GM18505 (cell line): Measurements from ENCODE around the gene PEX7.
"Not testable (repeated sequence)": the region's sequence is repeated elsewhere in the genome, so short reads cannot be mapped to it uniquely, and the experiment has no call there.

Experiments
- ATAC-seq: cut with Tn5 transposase; IDR thresholded peaks from one replicate; pipeline ENCODE4 v1.9.1; 2021; ENCODE audit not compliant: unreplicated experiment
- POLR2A ChIP-seq: IDR thresholded peaks from 4 replicates; pipeline ENCODE4 v1.6.1; 2011; ENCODE audit warnings: borderline replicate concordance; ENCODE audit not compliant: insufficient read depth, insufficient read length; ENCODE audit errors: extremely low read depth

PEX7 gene

DNA sequence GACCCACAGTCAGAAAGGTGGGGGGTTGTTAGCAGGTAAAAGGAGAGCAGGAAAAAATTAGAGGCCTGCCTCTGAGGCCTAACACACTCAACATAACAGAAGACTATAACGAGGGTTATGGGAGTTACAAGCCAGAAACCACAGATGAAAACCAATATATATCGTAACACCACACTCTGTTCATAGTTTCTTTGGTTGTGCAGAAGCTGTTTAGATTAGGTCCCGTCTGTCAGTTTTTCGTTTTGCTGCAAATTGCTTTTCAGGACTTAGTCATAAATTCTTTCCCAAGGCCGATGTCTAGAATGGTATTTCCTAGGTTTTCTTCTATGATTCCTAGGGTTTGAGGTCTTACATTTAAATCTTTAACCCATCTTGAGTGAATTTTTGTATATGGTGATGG lies 26.4 kb upstream of the PEX7 start:
- TF ChIP-seq POLR2A = no peak
- no peak for ATAC-seq

DNA sequence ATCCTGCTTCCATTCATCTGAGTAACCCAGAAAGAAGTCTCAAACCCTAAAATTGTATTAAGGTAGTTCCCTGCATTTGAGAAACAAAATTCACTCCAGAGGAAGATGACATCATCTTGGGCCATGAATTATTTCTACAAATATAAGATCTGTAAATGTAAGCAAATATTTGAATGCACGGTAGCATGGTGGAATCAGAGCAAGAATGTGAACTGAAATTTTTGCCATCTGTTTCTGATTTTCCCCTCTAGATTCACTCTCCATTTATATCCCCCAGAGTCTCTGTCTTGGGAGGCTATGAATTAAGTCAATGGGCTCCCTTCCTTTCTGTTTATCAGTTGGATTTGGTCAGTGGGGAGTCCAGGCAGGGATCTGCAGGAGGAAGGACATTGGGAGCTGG lies 24.3 kb upstream of the PEX7 start:
- no peak for TF ChIP-seq POLR2A
- ATAC-seq = no peak

- ATAC-seq = no peak
- no peak for TF ChIP-seq POLR2A
Observed at GRCh38 chr6:136801581-136801980, 20.8 kb upstream of the PEX7 start.

DNA sequence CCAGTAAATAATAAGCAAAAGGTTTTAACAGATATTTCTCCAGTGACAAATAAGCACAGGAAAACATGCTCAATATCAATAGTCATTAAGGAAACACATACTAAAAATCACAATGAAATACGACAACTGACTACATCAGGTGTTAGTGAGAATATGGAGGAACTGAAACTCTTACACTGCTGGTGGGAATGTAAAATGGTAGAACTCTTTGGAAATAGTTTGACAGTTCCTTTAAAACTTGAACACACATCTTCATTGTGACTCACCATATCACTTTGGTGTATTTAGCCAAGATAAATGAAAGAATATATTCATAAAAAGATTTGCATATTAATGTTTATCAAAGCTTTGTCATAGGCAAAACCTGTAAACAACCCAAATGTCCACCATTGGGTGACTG lies 18.8 kb upstream of the PEX7 start:
- no peak for TF ChIP-seq POLR2A
- no peak for ATAC-seq

GRCh38 chr6:136809091-136809860 lies 13.1 kb upstream of the PEX7 start:
- no peak for ATAC-seq
- TF ChIP-seq POLR2A = no peak

GRCh38 chr6:136811272-136811671 lies 11.1 kb upstream of the PEX7 start:
- no peak for TF ChIP-seq POLR2A
- no peak for ATAC-seq

DNA sequence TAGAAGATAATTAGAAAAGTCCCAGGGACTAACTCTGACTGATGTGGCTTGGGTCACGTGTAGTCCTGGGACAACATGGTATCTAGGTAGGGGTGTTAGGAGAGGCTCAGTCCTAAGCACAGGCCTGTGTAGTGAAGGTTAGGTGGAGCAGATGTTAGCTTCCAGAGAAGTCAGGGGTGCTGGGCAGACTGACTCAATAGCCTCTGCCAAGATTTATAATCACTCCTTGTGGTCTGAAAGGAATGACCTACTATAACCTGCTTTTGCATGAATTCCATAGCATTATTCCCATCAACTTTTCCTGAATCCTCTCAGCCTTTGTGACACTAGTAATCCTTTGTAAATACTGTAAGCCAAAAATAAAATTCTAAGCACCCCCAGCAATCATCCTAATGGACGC lies 10.2 kb upstream of the PEX7 start:
- no peak for TF ChIP-seq POLR2A
- no peak for ATAC-seq

- not testable (repeated sequence) for ATAC-seq
Observed at GRCh38 chr6:136815608-136816007, 6.8 kb upstream of the PEX7 start.

DNA sequence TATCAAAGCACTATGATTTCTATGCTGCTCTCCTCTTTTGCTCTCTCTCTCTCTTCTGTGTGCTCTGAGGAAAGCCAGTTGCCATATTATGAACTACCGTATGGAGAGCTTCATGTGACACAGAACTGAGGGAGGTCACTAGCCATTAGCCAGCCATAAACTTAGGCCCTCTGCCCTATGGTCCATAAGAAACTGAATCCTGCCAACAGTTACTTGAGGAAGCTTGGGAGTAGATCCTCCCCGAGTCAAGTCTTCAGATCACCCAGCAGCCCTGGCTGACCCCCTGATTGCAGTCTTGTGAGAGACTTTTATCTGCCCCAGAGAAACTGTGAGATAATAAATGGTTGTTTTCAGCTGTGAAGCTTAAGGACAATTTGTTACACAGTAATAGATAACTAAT lies 5.7 kb upstream of the PEX7 start:
- no peak for ATAC-seq
- no peak for TF ChIP-seq POLR2A

- TF ChIP-seq POLR2A = no peak
- no peak for ATAC-seq
Observed at GRCh38 chr6:136820561-136820960, 1.8 kb upstream of the PEX7 start.

GRCh38 chr6:136822046-136822375 lies 381 bp upstream of the PEX7 start:
- peak; percentile 3 for ATAC-seq

GRCh38 chr6:136823128-136823660 lies 802 bp downstream of the PEX7 start:
- TF ChIP-seq POLR2A = no peak
- no peak for ATAC-seq

More at GRCh38 chr6:136822046-136822375, 381 bp upstream of the PEX7 start:
- no peak for TF ChIP-seq POLR2A

- no peak for ATAC-seq
- no peak for TF ChIP-seq POLR2A
Observed at GRCh38 chr6:136826216-136826615, 3.8 kb downstream of the PEX7 start.

DNA sequence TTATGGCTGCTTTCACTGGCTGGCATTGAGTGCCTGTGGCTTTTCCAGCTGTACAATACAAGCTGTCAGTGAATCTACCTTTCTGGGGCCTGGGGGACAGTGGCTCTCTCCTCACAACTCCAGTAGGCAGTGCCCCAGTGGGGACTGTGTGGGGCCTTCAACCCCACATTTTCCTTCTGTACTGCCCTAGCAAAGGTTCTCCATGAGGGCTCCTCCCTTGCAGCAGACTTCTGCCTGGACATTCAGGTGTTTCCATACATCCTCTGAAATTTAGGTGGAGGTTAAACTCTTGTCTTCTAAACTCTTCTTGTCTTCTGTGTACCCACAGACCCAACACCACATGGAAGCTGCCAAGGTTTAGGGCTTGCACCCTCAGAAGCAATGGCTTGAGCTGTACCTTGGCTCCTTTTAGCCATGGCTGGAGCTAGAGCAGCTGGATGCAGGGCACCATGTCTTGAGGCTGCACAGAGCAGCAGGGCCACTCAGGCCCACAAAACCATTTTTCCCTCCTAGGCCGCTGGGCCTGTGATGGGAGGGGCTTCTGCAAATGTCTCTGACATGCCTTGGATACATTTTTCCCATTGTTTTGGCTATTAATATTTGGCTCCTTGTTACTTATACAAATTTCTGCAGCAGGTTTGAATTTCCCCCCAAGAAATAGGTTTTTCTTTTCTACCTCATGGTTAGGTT lies 9.6 kb downstream of the PEX7 start:
- no peak for ATAC-seq
- TF ChIP-seq POLR2A = no peak
